GM21528 (cell line): ENCODE results near the gene LYSMD1.
"Not testable (repeated sequence)": the region's sequence is repeated elsewhere in the genome, so short reads cannot be mapped to it uniquely, and the experiment has no call there.

Experiments
- ATAC-seq: cut with Tn5 transposase; IDR thresholded peaks from one replicate; pipeline ENCODE4 v1.9.1; 2021; ENCODE audit warnings: mild to moderate bottlenecking, moderate library complexity; ENCODE audit not compliant: unreplicated experiment, low FRiP score

The LYSMD1 gene

GRCh38 chr1:151165738-151166504 lies at the start of gene LYSMD1, which contains the start of gene SCNM1:
Gene LYSMD1, minus strand, starts transcription at chr1:151165902. Its CDS starts 644 bp downstream, at chr1:151165258.
Gene SCNM1, plus strand, starts transcription at chr1:151166144. Its CDS starts 9 bp downstream, at chr1:151166153.
- peak; percentile 76 for ATAC-seq

- ATAC-seq, result no peak
Observed at GRCh38 chr1:151213560-151213959, 47.9 kb upstream of the LYSMD1 start.

- no peak for ATAC-seq
Observed at GRCh38 chr1:151211972-151212705, 46.4 kb upstream of the LYSMD1 start.

- ATAC-seq, result no peak
Observed at GRCh38 chr1:151210830-151211229, 45.1 kb upstream of the LYSMD1 start.

- ATAC-seq, result not testable (repeated sequence)
Observed at GRCh38 chr1:151205381-151205965, 39.8 kb upstream of the LYSMD1 start.

- no peak for ATAC-seq
Observed at GRCh38 chr1:151199873-151200581, 34.3 kb upstream of the LYSMD1 start.

GRCh38 chr1:151198254-151199127 lies 32.8 kb upstream of the LYSMD1 start, which contains the start of gene PIP5K1A:
Gene PIP5K1A, plus strand, starts transcription at chr1:151198552. Its CDS starts 445 bp downstream, at chr1:151198997.
- ATAC-seq, result peak; percentile 82

- ATAC-seq, result no peak
Observed at GRCh38 chr1:151197863-151198253, 32.2 kb upstream of the LYSMD1 start.

- no peak for ATAC-seq
Observed at GRCh38 chr1:151196292-151196800, 30.6 kb upstream of the LYSMD1 start.

GRCh38 chr1:151194894-151195594 lies 29.3 kb upstream of the LYSMD1 start:
- not testable (repeated sequence) for ATAC-seq

GRCh38 chr1:151193856-151194255 lies 28.2 kb upstream of the LYSMD1 start:
- no peak for ATAC-seq

GRCh38 chr1:151193304-151193703 lies 27.6 kb upstream of the LYSMD1 start:
- ATAC-seq, result no peak

- no peak for ATAC-seq
Observed at GRCh38 chr1:151192047-151192446, 26.3 kb upstream of the LYSMD1 start.

GRCh38 chr1:151189637-151190445 lies 24.1 kb upstream of the LYSMD1 start, which contains the start of gene VPS72:
Gene VPS72, minus strand, starts transcription at chr1:151190197. Its CDS starts 76 bp downstream, at chr1:151190121.
- ATAC-seq, result peak; percentile 85

GRCh38 chr1:151188667-151189066 lies 23.0 kb upstream of the LYSMD1 start:
- ATAC-seq, result not testable (repeated sequence)

GRCh38 chr1:151187205-151187604 lies 21.5 kb upstream of the LYSMD1 start:
- ATAC-seq, result no peak

- ATAC-seq, result no peak
Observed at GRCh38 chr1:151184211-151184610, 18.5 kb upstream of the LYSMD1 start.
